KMS-11 (cell line): ENCODE data around the gene PACSIN3.

ENCODE experiments used
- H2AFZ ChIP-seq: fragments of 200-600 bp; sonication (generic); 2 replicates; pipeline ENCODE4 v1.6.1; 2016; ENCODE audit warnings: antibody characterized with exemption, mixed run types, low read depth
- H3K27ac ChIP-seq: fragments of 200-600 bp; sonication (generic); 2 replicates; pipeline ENCODE4 v1.6.1; 2016; ENCODE audit warnings: mild to moderate bottlenecking, mixed run types
- H3K27me3 ChIP-seq: fragments of 200-600 bp; sonication (generic); 2 replicates; pipeline ENCODE4 v1.6.1; 2017; ENCODE audit warnings: mild to moderate bottlenecking, low read depth, mixed run types, moderate library complexity; ENCODE audit not compliant: insufficient read depth
- H3K36me3 ChIP-seq: fragments of 200-600 bp; sonication (generic); 2 replicates; pipeline ENCODE4 v1.6.1; 2017; ENCODE audit warnings: mild to moderate bottlenecking, mixed run types; ENCODE audit not compliant: insufficient read depth
- H3K4me1 ChIP-seq: fragments of 200-600 bp; sonication (generic); 2 replicates; pipeline ENCODE4 v1.6.1; 2016; ENCODE audit warnings: mild to moderate bottlenecking, low read depth, mixed run types; ENCODE audit not compliant: poor library complexity, severe bottlenecking
- H3K4me2 ChIP-seq: fragments of 200-600 bp; sonication (generic); 2 replicates; pipeline ENCODE4 v1.7.0; 2016; ENCODE audit warnings: mild to moderate bottlenecking, mixed run types
- H3K4me3 ChIP-seq: fragments of 200-600 bp; sonication (generic); IDR thresholded peaks from 2 replicates; pipeline ENCODE4 v1.6.1; 2017; ENCODE audit warnings: low read depth, low read length, mixed read lengths; ENCODE audit not compliant: insufficient read depth
- H3K79me2 ChIP-seq: fragments of 200-600 bp; sonication (generic); 2 replicates; pipeline ENCODE4 v1.6.1; 2016; ENCODE audit warnings: low read depth, mixed run types; ENCODE audit not compliant: insufficient read depth
- H3K9ac ChIP-seq: fragments of 200-600 bp; sonication (generic); 2 replicates; pipeline ENCODE4 v1.6.1; 2016; ENCODE audit warnings: mild to moderate bottlenecking, mixed run types
- H4K20me1 ChIP-seq: fragments of 200-600 bp; sonication (generic); 2 replicates; pipeline ENCODE4 v1.6.1; 2016; ENCODE audit warnings: mild to moderate bottlenecking, mixed run types; ENCODE audit not compliant: insufficient read depth
- CTCF ChIP-seq: fragments of 200-600 bp; sonication (generic); conservative IDR thresholded peaks from 2 replicates; pipeline ENCODE4 v1.6.1; 2017; ENCODE audit warnings: low read depth, mild to moderate bottlenecking, antibody characterized with exemption, low read length, moderate library complexity, mixed read lengths

PACSIN3 gene

GRCh38 chr11:47156951-47157350, 29.3 kb downstream of the PACSIN3 start:
- Histone ChIP-seq H3K79me2 (no peaks in the 10 kb centered on the region), H3K4me1 (no peaks in the 10 kb centered on the region)
- no peak for TF ChIP-seq CTCF

GRCh38 chr11:47156333-47156732, 29.9 kb downstream of the PACSIN3 start:
- Histone ChIP-seq H3K9ac (no peak overlapping the region), H3K4me2 (no peak overlapping the region), H3K4me3 (no peak overlapping the region), H2AFZ (no peak overlapping the region), H3K27me3 (no peaks in the 10 kb centered on the region), H3K79me2 (no peaks in the 10 kb centered on the region), H3K27ac (no peak overlapping the region), H3K4me1 (no peaks in the 10 kb centered on the region), H3K36me3 (no peaks in the 10 kb centered on the region), H4K20me1 (no peaks in the 10 kb centered on the region; the same call in 1 of the 2 replicates)
- TF ChIP-seq CTCF, result no peak

More at GRCh38 chr11:47156951-47157350, 29.3 kb downstream of the PACSIN3 start:
- H3K27me3 ChIP-seq, result no peaks in the 10 kb centered on the region
- no peaks in the 10 kb centered on the region for H3K36me3 ChIP-seq
- no peak overlapping the region for H3K27ac ChIP-seq
- no peak overlapping the region for H3K4me3 ChIP-seq
- H3K9ac ChIP-seq, result no peak overlapping the region
- no peak overlapping the region for H2AFZ ChIP-seq
- no peak overlapping the region for H3K4me2 ChIP-seq
- H4K20me1 ChIP-seq, result no peaks in the 10 kb centered on the region; the same call in 1 of the 2 replicates

- TF ChIP-seq CTCF, result no peak
- Histone ChIP-seq H4K20me1 (no peaks in the 10 kb centered on the region; the same call in 1 of the 2 replicates), H3K4me2 (no peak overlapping the region), H3K27me3 (no peaks in the 10 kb centered on the region), H3K4me1 (no peaks in the 10 kb centered on the region), H2AFZ (no peak overlapping the region), H3K4me3 (no peak overlapping the region), H3K79me2 (no peaks in the 10 kb centered on the region), H3K9ac (no peak overlapping the region), H3K27ac (no peak overlapping the region), H3K36me3 (no peaks in the 10 kb centered on the region)
These were observed 30.4 kb downstream of the PACSIN3 start for GRCh38 chr11:47155879-47156278.

- Histone ChIP-seq H3K27me3 (no peaks in the 10 kb centered on the region), H3K36me3 (no peaks in the 10 kb centered on the region), H3K9ac (no peak overlapping the region), H3K4me3 (no peak overlapping the region), H3K4me1 (no peaks in the 10 kb centered on the region), H3K27ac (no peak overlapping the region), H4K20me1 (no peaks in the 10 kb centered on the region; the same call in 1 of the 2 replicates), H3K79me2 (no peaks in the 10 kb centered on the region), H2AFZ (no peak overlapping the region), H3K4me2 (no peak overlapping the region)
- TF ChIP-seq CTCF, result no peak
These were observed 31.3 kb downstream of the PACSIN3 start for GRCh38 chr11:47154616-47155570.
